ENCODE measurements around the gene TMEM174.
"Not testable (repeated sequence)": the region's sequence is repeated elsewhere in the genome, so short reads cannot be mapped to it uniquely, and the experiment has no call there.

Gene TMEM174

GRCh38 chr5:73198833-73199592 lies 26.0 kb downstream of the TMEM174 start:
- H3K9ac ChIP-seq (ENCODE audit: low read length): no peak overlapping the region
- no peak overlapping the region for H3K27ac ChIP-seq (ENCODE audit: low read length)
- H3K27me3 ChIP-seq (ENCODE audit: control insufficient read depth, insufficient read depth, low read length): peaks cover 7% of the 10 kb centered on the region
- no peaks in the 10 kb centered on the region for H3K9me3 ChIP-seq (ENCODE audit: control insufficient read depth, low read depth, low read length)
- H3K4me3 ChIP-seq (ENCODE audit: low read length): no peak overlapping the region
- H3K36me3 ChIP-seq (ENCODE audit: control insufficient read depth, low read depth, low read length): no peaks in the 10 kb centered on the region
- no peaks in the 10 kb centered on the region for H3K4me1 ChIP-seq (ENCODE audit: control insufficient read depth, low read depth, low read length)

GRCh38 chr5:73199671-73200070 lies 26.7 kb downstream of the TMEM174 start:
- Histone ChIP-seq H3K27ac (ENCODE audit: low read length) (no peak overlapping the region), H3K9ac (ENCODE audit: low read length) (no peak overlapping the region), H3K4me3 (ENCODE audit: low read length) (no peak overlapping the region), H3K9me3 (ENCODE audit: control insufficient read depth, low read depth, low read length) (no peaks in the 10 kb centered on the region), H3K36me3 (ENCODE audit: control insufficient read depth, low read depth, low read length) (no peaks in the 10 kb centered on the region), H3K27me3 (ENCODE audit: control insufficient read depth, insufficient read depth, low read length) (peaks cover 7% of the 10 kb centered on the region), H3K4me1 (ENCODE audit: control insufficient read depth, low read depth, low read length) (no peaks in the 10 kb centered on the region)

GRCh38 chr5:73201547-73202513 lies 28.8 kb downstream of the TMEM174 start:
- Histone ChIP-seq H3K36me3 (ENCODE audit: control insufficient read depth, low read depth, low read length) (no peaks in the 10 kb centered on the region), H3K4me1 (ENCODE audit: control insufficient read depth, low read depth, low read length) (no peaks in the 10 kb centered on the region), H3K27ac (ENCODE audit: low read length) (no peak overlapping the region), H3K9ac (ENCODE audit: low read length) (no peak overlapping the region), H3K9me3 (ENCODE audit: control insufficient read depth, low read depth, low read length) (no peaks in the 10 kb centered on the region), H3K4me3 (ENCODE audit: low read length) (no peak overlapping the region), H3K27me3 (ENCODE audit: control insufficient read depth, insufficient read depth, low read length) (peaks cover 7% of the 10 kb centered on the region)

- Histone ChIP-seq H3K4me3 (ENCODE audit: low read length) (no peak overlapping the region), H3K9me3 (ENCODE audit: control insufficient read depth, low read depth, low read length) (no peaks in the 10 kb centered on the region), H3K4me1 (ENCODE audit: control insufficient read depth, low read depth, low read length) (no peaks in the 10 kb centered on the region), H3K27me3 (ENCODE audit: control insufficient read depth, insufficient read depth, low read length) (peaks cover 7% of the 10 kb centered on the region), H3K9ac (ENCODE audit: low read length) (no peak overlapping the region), H3K36me3 (ENCODE audit: control insufficient read depth, low read depth, low read length) (no peaks in the 10 kb centered on the region), H3K27ac (ENCODE audit: low read length) (no peak overlapping the region)
These were observed 31.3 kb downstream of the TMEM174 start for GRCh38 chr5:73204332-73204731.

- Histone ChIP-seq H3K36me3 (ENCODE audit: control insufficient read depth, low read depth, low read length) (no peaks in the 10 kb centered on the region), H3K9me3 (ENCODE audit: control insufficient read depth, low read depth, low read length) (no peaks in the 10 kb centered on the region), H3K4me1 (ENCODE audit: control insufficient read depth, low read depth, low read length) (no peaks in the 10 kb centered on the region), H3K4me3 (ENCODE audit: low read length) (no peak overlapping the region), H3K9ac (ENCODE audit: low read length) (no peak overlapping the region), H3K27me3 (ENCODE audit: control insufficient read depth, insufficient read depth, low read length) (peaks cover 7% of the 10 kb centered on the region), H3K27ac (ENCODE audit: low read length) (no peak overlapping the region)
These were observed 31.7 kb downstream of the TMEM174 start for GRCh38 chr5:73204733-73205132.

- H3K9ac ChIP-seq (ENCODE audit: low read length): no peak overlapping the region
- H3K4me1 ChIP-seq (ENCODE audit: control insufficient read depth, low read depth, low read length): no peaks in the 10 kb centered on the region
- no peak overlapping the region for H3K4me3 ChIP-seq (ENCODE audit: low read length)
- peaks cover 7% of the 10 kb centered on the region for H3K27me3 ChIP-seq (ENCODE audit: control insufficient read depth, insufficient read depth, low read length)
- no peaks in the 10 kb centered on the region for H3K9me3 ChIP-seq (ENCODE audit: control insufficient read depth, low read depth, low read length)
- H3K36me3 ChIP-seq (ENCODE audit: control insufficient read depth, low read depth, low read length): no peaks in the 10 kb centered on the region
- no peak overlapping the region for H3K27ac ChIP-seq (ENCODE audit: low read length)
These were observed 32.3 kb downstream of the TMEM174 start for GRCh38 chr5:73205305-73205704.

GRCh38 chr5:73207239-73207638 lies 34.2 kb downstream of the TMEM174 start:
- H3K27ac ChIP-seq (ENCODE audit: low read length); H3K9ac ChIP-seq (ENCODE audit: low read length); H3K9me3 ChIP-seq (ENCODE audit: control insufficient read depth, low read depth, low read length); H3K36me3 ChIP-seq (ENCODE audit: control insufficient read depth, low read depth, low read length); H3K4me1 ChIP-seq (ENCODE audit: control insufficient read depth, low read depth, low read length); H3K27me3 ChIP-seq (ENCODE audit: control insufficient read depth, insufficient read depth, low read length); H3K4me3 ChIP-seq (ENCODE audit: low read length): not testable (repeated sequence)

- H3K27me3 ChIP-seq (ENCODE audit: control insufficient read depth, insufficient read depth, low read length); H3K9me3 ChIP-seq (ENCODE audit: control insufficient read depth, low read depth, low read length); H3K36me3 ChIP-seq (ENCODE audit: control insufficient read depth, low read depth, low read length); H3K27ac ChIP-seq (ENCODE audit: low read length); H3K9ac ChIP-seq (ENCODE audit: low read length); H3K4me3 ChIP-seq (ENCODE audit: low read length); H3K4me1 ChIP-seq (ENCODE audit: control insufficient read depth, low read depth, low read length): not testable (repeated sequence)
These were observed 36.1 kb downstream of the TMEM174 start for GRCh38 chr5:73209075-73209474.

GRCh38 chr5:73212693-73213092 lies 39.7 kb downstream of the TMEM174 start:
- H3K9me3 ChIP-seq (ENCODE audit: control insufficient read depth, low read depth, low read length); H3K36me3 ChIP-seq (ENCODE audit: control insufficient read depth, low read depth, low read length); H3K4me3 ChIP-seq (ENCODE audit: low read length); H3K27ac ChIP-seq (ENCODE audit: low read length); H3K9ac ChIP-seq (ENCODE audit: low read length): not testable (repeated sequence)
- peaks cover 17% of the 10 kb centered on the region for H3K4me1 ChIP-seq (ENCODE audit: control insufficient read depth, low read depth, low read length)
- H3K27me3 ChIP-seq (ENCODE audit: control insufficient read depth, insufficient read depth, low read length): peaks cover 44% of the 10 kb centered on the region

- Histone ChIP-seq H3K27me3 (ENCODE audit: control insufficient read depth, insufficient read depth, low read length) (peaks cover 53% of the 10 kb centered on the region), H3K36me3 (ENCODE audit: control insufficient read depth, low read depth, low read length) (no peaks in the 10 kb centered on the region), H3K4me1 (ENCODE audit: control insufficient read depth, low read depth, low read length) (peaks cover 17% of the 10 kb centered on the region), H3K27ac (ENCODE audit: low read length) (no peak overlapping the region), H3K4me3 (ENCODE audit: low read length) (no peak overlapping the region), H3K9me3 (ENCODE audit: control insufficient read depth, low read depth, low read length) (no peaks in the 10 kb centered on the region), H3K9ac (ENCODE audit: low read length) (no peak overlapping the region)
These were observed 40.6 kb downstream of the TMEM174 start for GRCh38 chr5:73213566-73213998.

GRCh38 chr5:73214306-73214705 lies 41.3 kb downstream of the TMEM174 start:
- Histone ChIP-seq H3K4me3 (ENCODE audit: low read length) (no peak overlapping the region), H3K27ac (ENCODE audit: low read length) (no peak overlapping the region), H3K36me3 (ENCODE audit: control insufficient read depth, low read depth, low read length) (no peaks in the 10 kb centered on the region), H3K27me3 (ENCODE audit: control insufficient read depth, insufficient read depth, low read length) (peaks cover 60% of the 10 kb centered on the region), H3K9me3 (ENCODE audit: control insufficient read depth, low read depth, low read length) (no peaks in the 10 kb centered on the region), H3K4me1 (ENCODE audit: control insufficient read depth, low read depth, low read length) (peaks cover 17% of the 10 kb centered on the region), H3K9ac (ENCODE audit: low read length) (no peak overlapping the region)
